GM12878 (cell line): ENCODE results near the gene CD93. TPM values are rescaled to one million over a fixed set of nuclear protein-coding genes. Genes with fewer than 3 reads are reported as not detected.

Experiments used
- ATAC-seq: fragments of 200-7000 bp; cut with Tn5 transposase; 3 replicates; pipeline ENCODE4 v1.9.1; 2020; ENCODE audit warnings: mild to moderate bottlenecking, moderate library complexity
- BruUV-seq: library from RNA; stranded (reverse); fragments of 400-500 nt; replicated peaks from 2 replicates; lab custom pipeline; 2021; lab: Mats Ljungman, UMichigan
- CTCF ChIA-PET: fragments of 300-600 bp; sonication (Branson Sonifier 250); formaldehyde crosslinking; extraction: SDS; loops from one replicate; lab custom pipeline; 2021; ENCODE audit warnings: inconsistent platforms; lab: Yijun Ruan, JAX
- POLR2A ChIA-PET: fragments of 350-600 bp; formaldehyde crosslinking; extraction: SDS; loops from one replicate; lab custom pipeline; 2021; ENCODE audit warnings: inconsistent platforms; lab: Charles Lee
- RAD21 ChIA-PET: fragments of 300-600 bp; sonication (Branson Sonifier 250); formaldehyde crosslinking; loops from one replicate; lab custom pipeline; 2023; ENCODE audit warnings: antibody characterized with exemption; ENCODE audit not compliant: unreplicated experiment; lab: Charles Lee
- SMC1A ChIA-PET: fragments of 300-600 bp; sonication (Branson Sonifier 250); formaldehyde crosslinking; loops from one replicate; lab custom pipeline; 2023; ENCODE audit not compliant: unreplicated experiment, uncharacterized antibody; lab: Charles Lee
- DNase-seq: peaks from one replicate; pipeline ENCODE4 v3.0.0-alpha.2; 2011; ENCODE audit warnings: low read depth, low spot score
- FAIRE-seq: peaks from 3 replicates; lab custom pipeline; 2011; peaks lifted over from hg19 to GRCh38; lab: Jason Lieb, UNC
- H2AFZ ChIP-seq: 2 replicates; pipeline ENCODE4 v1.6.0; 2011; ENCODE audit warnings: low read depth, low read length, control low read depth; ENCODE audit not compliant: control insufficient read depth
- H3K27ac ChIP-seq: 2 replicates; pipeline ENCODE4 v1.5.1; 2011; ENCODE audit warnings: control low read depth; ENCODE audit not compliant: control insufficient read depth, insufficient read depth
- H3K27me3 ChIP-seq, 2 experiments: replicated peaks in 1 of 2; 2 replicates each; pipeline versions ENCODE4 v1.6.0 to v1.6.1; 2011; ENCODE audit warnings: low read length in 1 of 2; ENCODE audit not compliant: control insufficient read depth in 2 of 2, insufficient read depth in 2 of 2
- H3K36me3 ChIP-seq, 2 experiments: 2 replicates each; pipeline ENCODE4 v1.5.1; 2011; ENCODE audit warnings: low read length in 1 of 2; ENCODE audit not compliant: control insufficient read depth in 2 of 2, insufficient read depth in 2 of 2
- H3K4me1 ChIP-seq: 2 replicates; pipeline ENCODE4 v1.6.1; 2011; ENCODE audit warnings: mild to moderate bottlenecking, low read length, moderate library complexity, mixed read lengths; ENCODE audit not compliant: control insufficient read depth, insufficient read depth
- H3K4me2 ChIP-seq: 2 replicates; pipeline ENCODE4 v1.6.0; 2011; ENCODE audit warnings: control low read depth; ENCODE audit not compliant: control insufficient read depth, insufficient read depth
- H3K4me3 ChIP-seq: fragments of 200-600 bp; sonication (generic); 2 replicates; pipeline ENCODE4 v1.5.1; 2016
- H3K79me2 ChIP-seq: 2 replicates; pipeline ENCODE4 v1.6.0; 2011; ENCODE audit warnings: low read length; ENCODE audit not compliant: control insufficient read depth, insufficient read depth
- H3K9ac ChIP-seq: 2 replicates; pipeline ENCODE4 v1.8.0; 2011; ENCODE audit warnings: low read length, control low read depth, mixed read lengths; ENCODE audit not compliant: control insufficient read depth, insufficient read depth
- H3K9me3 ChIP-seq: replicated peaks from 3 replicates; pipeline ENCODE4 v1.5.1; 2011; ENCODE audit warnings: mild to moderate bottlenecking, low read length; ENCODE audit not compliant: control insufficient read depth, insufficient read depth
- H4K20me1 ChIP-seq: 2 replicates; pipeline ENCODE4 v1.6.0; 2011; ENCODE audit not compliant: control insufficient read depth, insufficient read depth
- CBFB ChIP-seq: IDR thresholded peaks from 2 replicates; pipeline ENCODE4 v1.6.1; 2016; ENCODE audit warnings: antibody characterized with exemption, low read depth
- CHD4 ChIP-seq: fragments of 200-600 bp; sonication (generic); IDR thresholded peaks from 2 replicates; pipeline ENCODE4 v1.6.1; 2016; ENCODE audit warnings: mild to moderate bottlenecking
- FOS ChIP-seq: IDR thresholded peaks from 3 replicates; pipeline ENCODE4 v1.6.1; 2011; ENCODE audit warnings: borderline replicate concordance; ENCODE audit not compliant: insufficient read length; ENCODE audit errors: extremely low read depth
- HSF1 ChIP-seq: fragments of 150-350 bp; IDR thresholded peaks from 2 replicates; pipeline ENCODE4 v1.6.1; 2014; ENCODE audit warnings: mild to moderate bottlenecking, low read depth, low read length
- IKZF1 ChIP-seq: fragments of 450-650 bp; conservative IDR thresholded peaks from 2 replicates; pipeline ENCODE4 v1.6.1; 2017; ENCODE audit warnings: antibody characterized with exemption, mild to moderate bottlenecking
- MEF2B ChIP-seq: fragments of 450-650 bp; IDR thresholded peaks from 2 replicates; pipeline ENCODE4 v1.6.1; 2018; ENCODE audit warnings: mild to moderate bottlenecking, moderate library complexity; ENCODE audit not compliant: partially characterized antibody, poor library complexity, severe bottlenecking
- MTA3 ChIP-seq: IDR thresholded peaks from 2 replicates; pipeline ENCODE4 v1.6.1; 2012; ENCODE audit warnings: low read length, inconsistent platforms, borderline replicate concordance
- RELA ChIP-seq: fragments of 450-650 bp; IDR thresholded peaks from 2 replicates; pipeline ENCODE4 v1.8.0; 2014; ENCODE audit warnings: borderline replicate concordance; ENCODE audit not compliant: partially characterized antibody
- SIN3A ChIP-seq: IDR thresholded peaks from 2 replicates; pipeline ENCODE4 v1.6.1; 2012; ENCODE audit warnings: low read depth, low read length, improper control_type of control experiment
- SMAD5 ChIP-seq: IDR thresholded peaks from 2 replicates; pipeline ENCODE4 v1.6.1; 2016; ENCODE audit warnings: antibody characterized with exemption, low read depth
- STAT3 ChIP-seq: IDR thresholded peaks from 2 replicates; pipeline ENCODE4 v1.6.1; 2011; ENCODE audit warnings: low read depth, low read length, improper control_type of control experiment
- ZNF207 ChIP-seq: fragments of 450-650 bp; IDR thresholded peaks from 2 replicates; pipeline ENCODE4 v1.6.1; 2014; ENCODE audit warnings: antibody characterized with exemption, mild to moderate bottlenecking, borderline replicate concordance
- ZNF622 ChIP-seq: fragments of 450-650 bp; IDR thresholded peaks from 2 replicates; pipeline ENCODE4 v1.6.1; 2017; ENCODE audit warnings: mild to moderate bottlenecking, inconsistent platforms
- ZSCAN29 ChIP-seq: fragments of 450-650 bp; IDR thresholded peaks from 2 replicates; pipeline ENCODE4 v1.6.1; 2017; ENCODE audit warnings: mild to moderate bottlenecking, moderate library complexity
- WGBS: methylation state at CpG from one replicate; pipeline ENCODE4 v1.1.6; 2016; ENCODE audit warnings: low lambda C conversion rate; ENCODE audit not compliant: insufficient replicate concordance, insufficient coverage; ENCODE audit errors: missing lambda C conversion rate; 5-methylcytosine and 5-hydroxymethylcytosine counted together
- in situ Hi-C: fragments of 300-500 bp; cut with MboI; formaldehyde crosslinking; loops from 9 replicates; pipeline ENCODE4 v1.14.3; 2018; ENCODE audit warnings: mixed read lengths
- intact Hi-C: fragments of 100-400 bp; cut with micrococcal nuclease; formaldehyde crosslinking; loops from one replicate; pipeline ENCODE4 v1.14.2; 2022; ENCODE audit not compliant: unreplicated experiment
- polyA plus RNA-seq, 11 experiments: library from polyadenylated mRNA; depleted of rRNA in 4 of 11; unstranded in 6 of 11; stranded (reverse) in 5 of 11; fragments of >200 nt; fragmentation: Nextera tagmentation in 4 of 11; fragmentation: Illumina TruSeq in 1 of 11; extraction: Ambion mirVana in 4 of 11; extraction: Trizol in 1 of 11; gene quantifications; 1 replicate in 1 of 11; 2 replicates in 10 of 11; pipeline versions ENCODE4 v1.2.1 to v1.2.3, GENCODE V29; 2011 to 2016; ENCODE audit warnings: inconsistent platforms in 2 of 11, missing spikeins in 2 of 11, low read depth in 1 of 11
- total RNA-seq, 4 experiments: library from RNA; depleted of rRNA in 3 of 4; stranded (reverse); fragments of >200 nt in 3 of 4; fragmentation: Illumina TruSeq in 1 of 4; extraction: Trizol in 1 of 4; gene quantifications; 2 replicates each; pipeline versions ENCODE4 v1.2.1 to v1.2.3, GENCODE V29; 2013 to 2021

The CD93 gene
- total and polyA plus RNA-seq, 10 of the 15 experiments (the other 5 are each of a cell fraction or from before 2014, with no cell fraction given) = 0.20 to 2.7 (median 0.92) TPM

- no peak for TF ChIP-seq HSF1
Measured at GRCh38 chr20:23050076-23050838, 35.9 kb downstream of the CD93 start (continued).

- Histone ChIP-seq H3K9me3 (no peaks in the 10 kb centered on the region; the same call in 2 of the 3 replicates), H3K4me2 (peak within 1 kb of the TSS; percentile 17; the same call in 1 of the 2 replicates), H3K27me3 (peaks cover 8% of the 10 kb centered on the region in 2 experiments; a peak in 3 of 4 replicates), H3K36me3 (no peaks in the 10 kb centered on the region; a peak in 1 of 4 replicates), H3K27ac (no peak within 1 kb of the TSS), H2AFZ (no peak within 1 kb of the TSS), H3K4me1 (no peaks in the 10 kb centered on the region), H3K9ac (no peak within 1 kb of the TSS), H4K20me1 (no peaks in the 10 kb centered on the region), H3K79me2 (no peaks in the 10 kb centered on the region), H3K4me3 (no peak within 1 kb of the TSS)
- no TSS peak for BruUV-seq
- ChIA-PET CTCF (interaction anchor here (1.1 to 5.3 kb wide), 8 partner anchors 20 to 357 kb away, joined by 3 to 34 read pairs (median 8); no protein-coding TSS in a partner anchor), SMC1A (interaction anchor here (2.0 to 4.8 kb wide), 3 partner anchors 13 to 185 kb away, joined by 16 to 32 read pairs (median 27); no protein-coding TSS in a partner anchor), RAD21 (interaction anchor here (1.3 to 3.5 kb wide), 4 partner anchors 76 to 292 kb away, joined by 3 to 25 read pairs (median 12); no protein-coding TSS in a partner anchor), POLR2A (interaction anchor here (1.0 kb wide), 1 partner anchor 68 kb away, joined by 3 read pairs; no protein-coding TSS in a partner anchor)
- FAIRE-seq (no peak), DNase-seq (no peak), ATAC-seq (peak; percentile 15; the same call in 1 of the 3 replicates)
- in situ Hi-C loops = no loop called here
- TF ChIP-seq MTA3 (no peak), CHD4 (no peak), SMAD5 (no peak), RELA (no peak), STAT3 (no peak), ZSCAN29 (no peak), MEF2B (no peak), ZNF622 (no peak), IKZF1 (no peak), CBFB (no peak), SIN3A (no peak), ZNF207 (no peak), FOS (no peak)
- intact Hi-C loops = loop anchor here (5.0 to 10.0 kb wide), 2 partner anchors 153 to 295 kb away; no protein-coding TSS in a partner anchor
- WGBS = 20% methylated on average over 70 of the region's 79 CpGs
Measured at GRCh38 chr20:23049201-23050075, 36.7 kb downstream of the CD93 start, which contains the start of gene THBD. TSS of gene THBD (minus strand) at chr20:23049672. CDS start at chr20:23049504, 168 bp downstream.
